Psoas muscle (tissue), 8 donors: ENCODE measurements around the gene TBXA2R. TPM values are rescaled to one million over a fixed set of nuclear protein-coding genes. Genes with fewer than 3 reads are reported as not detected.

Experiments
- ATAC-seq, 4 donors: fragments of 200-7000 bp; cut with Tn5 transposase; one replicate each; pipeline ENCODE4 v1.9.1; 2020; ENCODE audit warnings: moderate library complexity in 3 of 4, mild to moderate bottlenecking in 2 of 4
- DNase-seq, 2 donors: peaks; one replicate each; pipeline ENCODE4 v3.0.0-alpha.2; 2020
- H3K27ac ChIP-seq: fragments of 200-600 bp; one replicate; pipeline ENCODE4 v1.8.0; 2022
- H3K27me3 ChIP-seq, 3 donors: fragments of 200-600 bp in 1 of 3; one replicate each; pipeline versions ENCODE4 v1.6.1 to v1.8.0; 2013 to 2022; ENCODE audit warnings: low read length in 2 of 3, mild to moderate bottlenecking in 2 of 3, moderate library complexity in 1 of 3; ENCODE audit not compliant: insufficient read depth in 3 of 3
- H3K36me3 ChIP-seq, 2 donors: fragments of 200-600 bp in 1 of 2; one replicate each; pipeline versions ENCODE4 v1.6.1 to v1.8.0; 2013 to 2022; ENCODE audit warnings: low read depth in 1 of 2, mild to moderate bottlenecking in 1 of 2, moderate library complexity in 1 of 2; ENCODE audit not compliant: insufficient read depth in 1 of 2
- H3K4me1 ChIP-seq: fragments of 200-600 bp; one replicate; pipeline ENCODE4 v1.8.0; 2022
- H3K4me3 ChIP-seq: fragments of 200-600 bp; one replicate; pipeline ENCODE4 v1.8.0; 2022; ENCODE audit warnings: mild to moderate bottlenecking
- H3K9me3 ChIP-seq: fragments of 200-600 bp; one replicate; pipeline ENCODE4 v1.8.0; 2022
- CTCF ChIP-seq: fragments of 200-600 bp; IDR thresholded peaks from one replicate; pipeline ENCODE4 v1.8.0; 2022; ENCODE audit warnings: antibody characterized with exemption
- WGBS, 3 donors: extraction: QIAGEN DNeasy Blood & Tissue Kit; methylation state at CpG; one replicate each; pipeline versions ENCODE4 v1.1.6 to v1.1.7; 2013; 5-methylcytosine and 5-hydroxymethylcytosine counted together
- intact Hi-C, 2 donors: fragments of 100-400 bp; cut with DNase I; formaldehyde crosslinking; loops; one replicate each; pipeline versions ENCODE4 v1.11.0 to v1.14.2; 2022
- polyA plus RNA-seq, 3 donors: library from polyadenylated mRNA; stranded (reverse); fragments of 200-250 nt; gene quantifications; one replicate each; pipeline ENCODE4 v1.2.3, GENCODE V29; 2013
- total RNA-seq, 4 donors: library from RNA; stranded (reverse); fragmentation: NEBNext Ultra II Directional in 2 of 4; extraction: Animal tissue kit (Norgen Biotek cat#: 25700) in 2 of 4; gene quantifications; one replicate each; pipeline versions ENCODE4 v1.2.1 to v1.2.4, GENCODE V29; 2021 to 2023
- donor health status: healthy with polysubstance abuse.
- donor health status: DM: no; HTN: no; CAD: no; lungs with moderate emphysema.
- donor health status: Bipolar disorder and iron deficiency.
- donor health status: healthy.
- donor health status: DM: yes; HTN: yes; CAD: no.
- donor health status: DM: no; HTN: no; CAD: no.
- donor health status: DM: no; HTN: no; CAD: no.
- donor health status: DM: yes; HTN: yes; CAD: no.

Gene TBXA2R
- total and polyA plus RNA-seq, 7 donors: 0.52 to 3.0 (median 1.2) TPM

- no peaks in the 10 kb centered on the region for H3K27me3 ChIP-seq
- no peaks in the 10 kb centered on the region for H3K9me3 ChIP-seq
- H3K36me3 ChIP-seq: peaks cover 0 to 60% of the 10 kb centered on the region in 2 donors
- intact Hi-C loops: no loop called here
- no peaks in the 10 kb centered on the region for H3K4me1 ChIP-seq
- H3K27ac ChIP-seq: no peak overlapping the region
- no peak overlapping the region for H3K4me3 ChIP-seq
- ATAC-seq: no peak
- DNase-seq: no peak
- no peak for TF ChIP-seq CTCF
- 91 to 94% (median 92%) methylated on average over 27 to 28 of the region's 28 CpGs for WGBS, 3 donors
These were observed 35.0 kb upstream of the TBXA2R start for GRCh38 chr19:3641515-3642269.

- no peak for ATAC-seq
- WGBS, 3 donors: 94 to 98% (median 97%) methylated on average over 13 of the region's 13 CpGs
- Histone ChIP-seq H3K9me3 (no peaks in the 10 kb centered on the region), H3K27me3 (no peaks in the 10 kb centered on the region), H3K4me1 (no peaks in the 10 kb centered on the region), H3K36me3 (peaks cover 0 to 57% of the 10 kb centered on the region in 2 donors), H3K27ac (no peak overlapping the region), H3K4me3 (no peak overlapping the region)
- intact Hi-C loops: no loop called here
- TF ChIP-seq CTCF: no peak
- DNase-seq: no peak
These were observed 32.8 kb upstream of the TBXA2R start for GRCh38 chr19:3639479-3639878.

- no peak for DNase-seq
- ATAC-seq: no peak
- Histone ChIP-seq H3K4me3 (no peak overlapping the region), H3K27me3 (no peaks in the 10 kb centered on the region), H3K36me3 (peaks cover 0 to 57% of the 10 kb centered on the region in 2 donors), H3K27ac (no peak overlapping the region), H3K9me3 (no peaks in the 10 kb centered on the region), H3K4me1 (no peaks in the 10 kb centered on the region)
- intact Hi-C loops: no loop called here
- TF ChIP-seq CTCF: no peak
- WGBS, 3 donors: 91 to 93% (median 91%) methylated on average over 53 to 55 of the region's 55 CpGs
These were observed 31.8 kb upstream of the TBXA2R start for GRCh38 chr19:3638208-3639193.

- H3K36me3 ChIP-seq: peaks cover 0 to 60% of the 10 kb centered on the region in 2 donors
- WGBS, 3 donors: 90 to 92% (median 91%) methylated on average over 17 to 23 of the region's 23 CpGs
These were observed 30.9 kb upstream of the TBXA2R start for GRCh38 chr19:3637621-3638020.

More at GRCh38 chr19:3637621-3638020, 30.9 kb upstream of the TBXA2R start:
- Histone ChIP-seq H3K27ac (no peak overlapping the region), H3K9me3 (no peaks in the 10 kb centered on the region), H3K27me3 (no peaks in the 10 kb centered on the region), H3K4me1 (no peaks in the 10 kb centered on the region), H3K4me3 (no peak overlapping the region)
- intact Hi-C loops: no loop called here
- no peak for TF ChIP-seq CTCF
- DNase-seq: no peak
- peak in 1 of 4 donors; percentile 12 for ATAC-seq
